GM18502 (cell line): ENCODE data around the gene RTN4R.

Experiments used
- ATAC-seq: cut with Tn5 transposase; IDR thresholded peaks from one replicate; pipeline ENCODE4 v1.9.1; 2021; ENCODE audit warnings: mild to moderate bottlenecking; ENCODE audit not compliant: unreplicated experiment, poor library complexity

Gene RTN4R

GRCh38 chr22:20207277-20208025 is 60.7 kb downstream of the RTN4R start:
- ATAC-seq = no peak

- ATAC-seq = no peak
These were observed 61.4 kb downstream of the RTN4R start for GRCh38 chr22:20206709-20207215.

DNA sequence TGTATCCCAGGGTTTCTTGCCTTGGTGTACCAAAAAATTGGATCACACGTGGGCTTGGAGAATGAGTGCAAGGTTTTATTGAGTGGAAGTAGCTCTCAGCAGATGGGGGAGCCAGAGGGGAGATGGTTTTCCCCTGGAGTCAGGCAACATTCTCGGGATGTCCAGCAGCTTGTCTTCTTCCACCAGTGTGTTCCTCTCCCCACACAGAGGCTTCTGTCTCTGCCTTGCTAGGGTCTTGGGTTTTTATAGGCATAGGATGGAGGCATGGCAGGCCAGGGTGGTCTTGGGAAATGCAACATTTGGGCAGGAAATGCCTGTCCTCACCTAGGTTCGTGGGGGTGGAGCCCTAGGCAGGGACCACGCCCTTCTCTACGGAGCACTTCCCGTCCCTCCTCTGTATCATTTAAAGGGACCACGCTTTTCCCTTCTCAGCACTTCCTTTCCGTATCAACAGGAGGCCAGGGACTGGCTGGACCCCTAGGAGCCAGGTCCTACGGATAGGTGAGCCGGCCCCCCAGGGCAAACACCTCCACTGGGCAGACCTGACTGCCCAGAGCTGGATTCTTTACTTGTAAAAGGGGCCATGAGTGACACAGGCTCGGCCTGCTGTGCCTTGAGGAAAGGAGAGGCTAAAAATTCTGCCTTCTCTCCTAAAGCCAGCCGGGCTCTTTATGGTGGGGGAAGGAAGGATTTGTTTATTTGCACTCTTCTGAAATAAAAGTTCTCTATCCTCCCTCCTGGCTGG is 62.0 kb downstream of the RTN4R start:
- no peak for ATAC-seq

DNA sequence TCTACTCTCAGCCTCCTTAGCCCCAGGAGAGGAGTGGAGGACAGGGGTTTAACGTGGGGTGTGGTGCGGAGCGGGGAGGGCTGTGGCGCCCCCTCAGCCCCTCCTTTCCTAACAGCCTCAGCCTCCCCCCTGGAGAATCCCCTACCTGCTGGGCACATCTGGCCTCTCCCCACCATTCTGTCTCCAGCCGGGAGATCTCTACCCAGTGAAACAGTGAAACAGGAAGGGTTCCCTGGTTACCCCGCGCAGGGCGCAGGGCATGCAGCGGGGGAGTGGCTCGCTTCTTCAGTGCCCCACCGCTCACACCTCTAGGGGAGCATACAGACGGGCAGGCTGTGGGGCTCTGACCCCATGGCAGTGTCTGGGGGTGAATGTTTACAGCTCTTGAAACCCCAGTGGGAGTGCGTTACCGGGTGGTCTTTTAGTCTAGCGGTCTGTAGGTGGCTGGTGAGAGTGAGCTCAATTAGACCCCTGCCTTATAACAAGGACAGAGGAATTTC is 62.6 kb downstream of the RTN4R start:
- no peak for ATAC-seq

- ATAC-seq = no peak
These were observed 63.3 kb downstream of the RTN4R start for GRCh38 chr22:20204806-20205205.

DNA sequence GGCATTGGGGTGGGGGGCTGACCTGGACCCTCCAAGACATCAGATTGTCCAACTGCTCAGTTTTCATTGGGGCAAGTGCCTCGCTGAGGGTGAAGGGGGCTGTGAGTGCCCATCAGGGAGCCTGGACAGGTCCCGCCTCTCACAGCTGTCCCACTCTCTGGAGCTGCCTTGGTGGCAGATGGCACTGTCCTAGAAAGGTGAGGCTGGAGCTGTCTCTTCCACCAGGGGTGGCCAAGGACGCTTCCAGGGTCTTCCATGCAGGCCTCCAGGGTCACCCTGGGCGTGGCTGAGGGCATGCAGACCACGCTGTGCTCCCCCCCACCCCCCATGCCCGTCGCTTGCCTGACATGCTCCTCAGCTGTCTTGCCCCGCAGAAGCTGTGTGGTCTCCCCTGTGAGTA is 63.8 kb downstream of the RTN4R start:
- ATAC-seq = no peak

DNA sequence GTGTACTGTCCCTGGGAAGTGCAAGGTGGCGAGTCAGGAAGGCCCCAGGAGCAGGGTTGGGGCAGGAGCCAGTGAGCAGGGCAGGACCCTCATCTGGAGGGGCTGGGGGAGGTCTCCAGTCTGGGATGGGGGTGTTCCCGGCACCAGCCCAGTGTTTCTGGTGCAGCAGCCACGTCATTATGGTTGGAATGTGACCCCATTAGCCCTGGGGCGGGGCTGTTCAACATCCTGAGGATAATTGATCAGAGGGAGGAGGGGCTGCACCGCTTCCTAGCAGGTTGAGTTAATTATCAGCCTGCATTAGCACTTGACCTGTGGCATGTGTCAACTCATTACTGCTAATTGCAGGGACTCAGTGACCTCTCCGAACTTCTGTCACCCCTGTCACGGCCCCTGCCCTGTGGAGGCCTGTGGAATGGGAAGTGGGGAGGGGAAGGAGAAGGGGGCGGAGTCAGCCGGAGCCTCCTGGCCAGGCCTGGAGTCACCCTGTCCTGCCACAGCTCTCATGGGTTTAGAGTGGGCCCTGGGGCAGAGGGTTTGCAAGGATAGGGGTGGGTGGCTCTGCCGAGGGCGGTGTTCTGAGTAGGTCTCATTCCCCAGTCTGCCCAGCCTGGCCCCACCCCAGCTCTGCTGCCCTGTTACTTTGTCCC is 64.4 kb downstream of the RTN4R start:
- ATAC-seq = no peak

DNA sequence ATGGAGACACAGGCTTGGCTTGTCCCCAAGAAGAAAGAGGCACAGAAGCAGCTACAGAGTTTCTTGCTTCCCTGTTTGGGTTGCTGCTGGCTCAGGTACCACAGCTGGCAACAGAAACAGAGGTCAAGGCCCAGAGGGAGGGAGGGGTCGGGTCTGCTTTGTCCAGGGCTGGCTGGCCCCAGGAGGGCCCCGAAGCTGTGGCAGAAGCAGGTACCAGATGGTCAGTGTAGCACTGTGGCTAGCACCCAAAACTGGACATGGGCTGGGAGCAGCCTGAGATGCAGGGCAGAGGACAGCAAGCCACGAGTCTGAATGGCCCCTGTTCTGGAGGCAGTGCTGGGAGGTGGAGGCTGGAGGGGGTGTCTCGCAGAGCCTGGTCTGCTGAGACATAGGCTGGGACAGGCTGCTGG is 65.0 kb downstream of the RTN4R start:
- ATAC-seq = no peak

- ATAC-seq = no peak
These were observed 66.2 kb downstream of the RTN4R start for GRCh38 chr22:20201837-20202392.

DNA sequence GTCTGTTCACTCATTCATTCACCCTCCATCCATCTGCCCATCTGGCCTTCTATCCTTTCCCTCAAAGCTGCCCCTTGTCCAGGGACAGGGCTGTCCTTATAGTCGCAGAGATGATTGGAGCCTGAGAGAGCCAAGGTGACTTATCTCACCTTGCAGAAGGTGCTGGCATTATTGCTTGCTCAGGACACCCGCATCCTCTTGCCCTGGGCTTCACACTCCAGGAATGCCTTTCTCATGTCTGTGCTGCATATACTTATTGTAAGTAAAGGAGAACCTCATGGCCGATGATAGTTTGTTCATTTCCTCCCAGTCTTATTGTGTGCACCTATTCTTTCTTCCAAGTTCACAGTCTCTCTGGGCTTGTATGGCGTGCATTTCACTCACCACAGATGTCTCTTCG is 68.2 kb downstream of the RTN4R start:
- ATAC-seq = no peak

DNA sequence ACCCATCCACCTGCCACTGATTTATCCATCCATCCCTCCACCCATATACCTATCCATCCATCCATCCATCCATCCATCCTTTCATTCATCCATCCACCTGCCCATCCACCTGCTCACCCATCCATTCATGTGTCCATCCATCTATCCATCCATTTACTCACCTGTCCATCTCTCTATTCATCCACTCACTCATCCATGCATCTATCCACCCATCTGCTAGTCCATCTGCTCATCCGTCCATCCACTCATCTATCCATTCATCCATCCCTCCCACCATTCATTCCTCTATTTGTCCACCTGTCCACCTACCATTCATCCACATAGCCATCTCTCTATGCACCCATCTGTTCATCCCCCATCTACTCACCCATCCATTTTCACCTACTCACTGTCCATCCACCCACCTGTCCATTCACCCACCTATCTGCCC is 68.7 kb downstream of the RTN4R start:
- no peak for ATAC-seq

DNA sequence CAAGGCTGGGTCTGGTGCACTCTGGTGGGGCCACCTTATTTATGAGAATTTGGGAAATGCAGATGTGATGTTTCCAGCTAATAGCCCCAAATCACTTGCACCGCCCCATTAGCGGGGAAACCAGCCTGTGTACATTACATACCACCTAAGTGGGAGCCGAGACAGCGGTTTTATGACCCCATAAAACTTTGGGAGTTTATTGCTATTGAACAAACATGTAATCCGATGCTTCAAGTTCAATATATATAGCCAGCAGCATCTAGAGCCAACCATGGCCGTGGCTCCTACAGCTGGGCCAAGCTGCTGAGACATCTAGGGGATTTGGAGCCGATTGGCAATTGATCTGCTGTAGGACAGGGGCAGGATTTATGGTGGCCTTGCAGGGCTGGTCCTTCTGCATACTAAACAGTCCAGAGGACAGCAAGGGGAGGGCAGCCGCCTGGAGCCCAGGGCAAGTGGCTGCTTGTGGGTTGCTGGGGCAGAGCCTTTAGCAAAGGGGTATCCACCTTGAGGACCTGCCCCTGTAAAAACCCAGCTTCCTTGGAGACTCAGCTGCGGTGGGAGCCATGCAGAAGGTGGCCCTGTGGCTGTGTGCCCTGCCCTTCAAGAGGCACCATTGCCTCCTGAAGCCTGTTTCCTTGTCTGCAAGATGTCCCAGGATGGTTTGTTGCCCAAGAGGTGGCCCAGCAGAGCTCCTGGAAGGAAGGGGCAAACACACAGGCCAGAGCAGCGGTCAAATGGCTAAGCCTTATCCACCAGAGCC is 69.4 kb downstream of the RTN4R start:
- ATAC-seq = no peak

GRCh38 chr22:20197407-20198030 is 70.6 kb downstream of the RTN4R start:
- ATAC-seq = no peak

DNA sequence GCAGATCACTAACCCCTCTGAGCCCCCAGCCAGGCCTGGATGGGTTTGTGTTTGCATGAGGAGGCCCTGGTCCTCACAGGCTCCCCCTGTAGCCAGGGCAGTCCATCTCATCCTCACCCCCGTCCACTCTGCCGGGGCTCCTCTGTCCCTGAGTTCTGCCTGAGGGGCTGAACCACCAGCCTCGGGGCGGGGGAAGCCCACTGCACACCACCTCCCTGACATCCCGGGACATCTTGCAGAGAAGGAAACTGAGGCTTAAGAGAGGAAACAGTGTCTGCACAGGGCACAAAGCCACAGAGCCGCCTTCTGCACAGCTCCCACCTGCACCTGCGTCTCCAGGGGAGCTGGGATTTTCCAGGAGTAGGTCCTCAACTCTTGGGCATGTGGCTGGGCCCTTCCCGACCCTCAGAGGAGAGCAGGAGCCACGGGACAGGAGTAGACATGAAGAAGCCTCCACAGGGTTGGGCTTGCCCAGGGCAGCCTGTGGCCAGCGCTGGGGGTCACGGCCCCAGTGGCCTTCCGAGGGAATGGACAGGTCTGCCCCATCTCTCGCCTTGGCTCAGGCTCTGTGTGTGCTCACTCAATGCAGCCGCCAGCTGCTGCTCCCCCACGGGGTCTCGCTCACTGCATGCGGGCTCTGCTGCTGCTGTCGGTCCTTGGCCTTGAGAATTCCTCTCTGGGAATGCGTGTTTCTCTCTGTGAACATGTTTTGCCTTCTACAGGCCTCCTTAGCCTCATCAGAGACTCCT is 71.8 kb downstream of the RTN4R start:
- no peak for ATAC-seq

DNA sequence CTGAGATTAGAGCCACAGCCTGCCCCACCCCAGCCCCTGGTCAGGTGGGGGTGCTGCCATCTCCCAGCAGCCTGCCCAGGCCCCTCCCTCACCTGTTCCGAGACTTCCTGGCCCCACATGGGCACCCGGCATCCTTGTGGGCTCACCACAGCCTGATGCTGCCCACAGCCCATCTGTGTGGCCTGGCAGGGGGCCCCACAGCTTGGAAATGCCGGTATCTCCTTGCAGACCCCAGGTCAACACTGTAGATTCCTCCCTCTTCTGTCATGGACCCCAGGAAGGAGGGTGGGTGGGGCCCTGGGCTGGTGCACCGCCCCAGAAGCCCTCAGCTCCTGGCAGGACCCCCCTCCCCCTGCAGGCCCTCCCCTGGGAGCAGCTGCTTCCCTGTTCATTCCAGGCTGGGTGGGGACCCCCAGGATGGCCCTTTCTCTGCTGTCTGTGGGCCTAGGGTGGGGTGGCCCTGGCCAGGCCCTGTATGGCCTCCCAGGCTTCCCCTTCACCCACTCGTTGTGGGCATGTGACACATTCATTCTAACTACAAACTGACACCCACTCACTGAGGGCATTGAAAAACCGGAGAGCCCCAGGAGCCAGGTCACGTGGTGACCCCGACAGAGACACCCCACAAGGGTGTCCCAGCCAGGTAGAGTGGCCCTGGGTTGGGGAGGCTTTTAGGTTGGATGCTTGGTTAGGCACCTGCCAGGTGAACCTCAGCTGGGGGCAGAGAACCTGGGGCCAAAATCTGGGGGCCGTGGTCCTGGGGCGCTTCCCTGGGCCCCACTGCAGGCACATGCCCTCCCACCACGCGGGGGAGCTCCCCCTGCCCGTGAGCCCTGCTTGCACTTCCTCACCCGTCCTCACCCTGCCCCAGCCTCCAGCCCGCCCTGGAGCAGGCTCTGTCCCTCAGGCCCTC is 73.2 kb downstream of the RTN4R start:
- no peak for ATAC-seq

DNA sequence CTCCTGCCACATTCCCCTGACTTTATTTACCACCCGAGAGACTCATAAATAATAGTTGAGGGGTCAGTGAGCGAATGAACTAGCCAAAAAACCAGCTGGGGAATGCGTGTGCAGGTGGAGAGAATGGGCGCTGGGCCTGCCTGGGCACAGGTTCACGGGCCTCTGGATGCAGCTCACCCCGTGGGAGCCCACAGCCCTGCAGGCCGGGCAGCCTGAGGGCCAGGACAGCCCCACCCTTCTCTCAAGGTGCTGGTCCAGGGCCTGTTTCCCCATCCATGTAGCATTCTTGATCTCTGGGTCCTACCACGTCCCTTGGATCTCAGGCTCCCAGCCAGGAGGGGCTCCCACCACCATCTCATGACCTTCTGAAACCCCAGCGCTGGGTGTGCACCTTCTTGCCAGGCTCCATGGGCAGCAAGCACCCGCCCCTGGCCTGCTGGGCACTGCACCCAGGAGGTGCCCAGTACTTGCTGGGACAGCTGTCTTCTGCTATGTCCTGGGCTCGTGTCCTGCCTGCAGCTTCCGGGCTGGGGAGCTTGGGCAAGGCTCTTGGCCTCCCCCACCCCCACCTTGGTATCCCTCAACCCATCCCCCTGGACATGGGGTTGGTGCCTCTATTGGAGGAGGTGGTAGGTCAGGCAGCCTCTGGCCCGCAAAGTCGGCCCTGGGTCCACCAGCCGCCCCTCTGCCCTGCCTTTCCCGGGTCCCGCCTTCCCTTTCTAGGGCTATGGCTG is 74.2 kb downstream of the RTN4R start:
- no peak for ATAC-seq
